HepG2 (cell line): ENCODE data around the gene PLA2G4F. TPM values are rescaled to one million over a fixed set of nuclear protein-coding genes. Genes with fewer than 3 reads are reported as not detected.

Experiments used
- ATF2 ChIP-seq: sonication (generic); formaldehyde crosslinking; IDR thresholded peaks from 2 replicates; pipeline ENCODE4 v1.4.0; 2020; ENCODE audit warnings: missing genetic modification reagents
- DNMT1 ChIP-seq: sonication (generic); formaldehyde crosslinking; IDR thresholded peaks from 2 replicates; pipeline ENCODE4 v1.5.1; 2020; ENCODE audit warnings: mild to moderate bottlenecking, missing genetic modification reagents
- GATAD2A ChIP-seq: IDR thresholded peaks from 2 replicates; pipeline ENCODE4 v1.6.1; 2016
- GLMP ChIP-seq: sonication (generic); formaldehyde crosslinking; IDR thresholded peaks from 2 replicates; pipeline ENCODE4 v1.9.0; 2021; ENCODE audit warnings: missing genetic modification reagents, mild to moderate bottlenecking, borderline replicate concordance
- HOMEZ ChIP-seq: IDR thresholded peaks from 2 replicates; pipeline ENCODE4 v1.6.1; 2016; ENCODE audit warnings: low read depth
- HOXD1 ChIP-seq: sonication (generic); formaldehyde crosslinking; IDR thresholded peaks from 2 replicates; pipeline ENCODE4 v1.5.0; 2020; ENCODE audit warnings: missing genetic modification reagents
- MATR3 ChIP-seq: sonication (generic); formaldehyde crosslinking; IDR thresholded peaks from 2 replicates; pipeline ENCODE4 v1.4.0; 2020; ENCODE audit warnings: missing genetic modification reagents
- MIER2 ChIP-seq: IDR thresholded peaks from 2 replicates; pipeline ENCODE4 v1.6.1; 2016; ENCODE audit warnings: missing biosample characterization, missing genetic modification reagents
- MXD3 ChIP-seq: IDR thresholded peaks from 2 replicates; pipeline ENCODE4 v1.6.1; 2016; ENCODE audit warnings: mild to moderate bottlenecking, missing biosample characterization, missing genetic modification reagents
- REXO4 ChIP-seq: sonication (generic); formaldehyde crosslinking; IDR thresholded peaks from 2 replicates; pipeline ENCODE4 v1.8.0; 2022; ENCODE audit warnings: missing genetic modification reagents, mild to moderate bottlenecking, borderline replicate concordance
- RFXANK ChIP-seq: IDR thresholded peaks from 2 replicates; pipeline ENCODE4 v1.6.1; 2016
- SETDB1 ChIP-seq: sonication (generic); formaldehyde crosslinking; IDR thresholded peaks from 2 replicates; pipeline ENCODE4 v1.5.1; 2020; ENCODE audit warnings: missing genetic modification reagents, mild to moderate bottlenecking, borderline replicate concordance
- SMARCC2 ChIP-seq: fragments of 450-650 bp; IDR thresholded peaks from 2 replicates; pipeline ENCODE4 v1.6.1; 2017; ENCODE audit warnings: antibody characterized with exemption, mild to moderate bottlenecking
- TAF15 ChIP-seq: fragments of 200-400 bp; formaldehyde crosslinking; IDR thresholded peaks from one replicate; pipeline ENCODE4 v1.6.1; 2018; ENCODE audit warnings: mild to moderate bottlenecking, low read depth, low read length; ENCODE audit not compliant: poor library complexity, severe bottlenecking
- THAP11 ChIP-seq: IDR thresholded peaks from 2 replicates; pipeline ENCODE4 v1.6.1; 2016; ENCODE audit warnings: missing biosample characterization, missing genetic modification reagents
- TOE1 ChIP-seq: sonication (generic); formaldehyde crosslinking; IDR thresholded peaks from 2 replicates; pipeline ENCODE4 v1.4.0; 2020; ENCODE audit warnings: mild to moderate bottlenecking, missing genetic modification reagents
- YEATS2 ChIP-seq: sonication (generic); formaldehyde crosslinking; IDR thresholded peaks from 2 replicates; pipeline ENCODE4 v1.4.0; 2020; ENCODE audit warnings: missing genetic modification reagents, borderline replicate concordance
- YEATS4 ChIP-seq: sonication (generic); formaldehyde crosslinking; IDR thresholded peaks from 2 replicates; pipeline ENCODE4 v1.4.0; 2020; ENCODE audit warnings: missing genetic modification reagents, borderline replicate concordance
- ZBTB10 ChIP-seq: sonication (generic); formaldehyde crosslinking; IDR thresholded peaks from 2 replicates; pipeline ENCODE4 v1.4.0; 2020; ENCODE audit warnings: missing genetic modification reagents, borderline replicate concordance
- ZBTB38 ChIP-seq: sonication (generic); formaldehyde crosslinking; IDR thresholded peaks from 2 replicates; pipeline ENCODE4 v1.5.1; 2020; ENCODE audit warnings: mild to moderate bottlenecking, missing genetic modification reagents
- ZBTB7B ChIP-seq: sonication (generic); formaldehyde crosslinking; IDR thresholded peaks from 2 replicates; pipeline ENCODE4 v1.4.0; 2020; ENCODE audit warnings: missing genetic modification reagents
- ZNF343 ChIP-seq: sonication (generic); formaldehyde crosslinking; IDR thresholded peaks from 2 replicates; pipeline ENCODE4 v1.4.0; 2020; ENCODE audit warnings: mild to moderate bottlenecking, missing genetic modification reagents
- ZNF362 ChIP-seq: sonication (generic); formaldehyde crosslinking; IDR thresholded peaks from 2 replicates; pipeline ENCODE4 v1.4.0; 2020; ENCODE audit warnings: missing genetic modification reagents, mild to moderate bottlenecking, borderline replicate concordance
- ZNF674 ChIP-seq: sonication (generic); formaldehyde crosslinking; IDR thresholded peaks from 2 replicates; pipeline ENCODE4 v1.5.0; 2020; ENCODE audit warnings: low read depth, mild to moderate bottlenecking, missing genetic modification reagents
- ZSCAN31 ChIP-seq: sonication (generic); formaldehyde crosslinking; IDR thresholded peaks from 2 replicates; pipeline ENCODE4 v1.5.0; 2020; ENCODE audit warnings: low read depth, mild to moderate bottlenecking, missing genetic modification reagents
- polyA plus RNA-seq, 8 experiments: library from polyadenylated mRNA; depleted of rRNA in 3 of 8; stranded (reverse) in 7 of 8; unstranded in 1 of 8; fragments of >200 nt; fragmentation: Illumina TruSeq in 4 of 8; extraction: Trizol in 4 of 8; gene quantifications; 2 replicates each; pipeline versions ENCODE4 v1.2.1 to v1.2.3, GENCODE V29; 2011 to 2016; ENCODE audit warnings: low read depth in 4 of 8, missing spikeins in 1 of 8, mixed read lengths in 1 of 8; ENCODE audit not compliant: insufficient read depth in 1 of 8
- total RNA-seq, 5 experiments: library from RNA; depleted of rRNA; stranded (reverse); fragments of >200 nt; fragmentation: Illumina TruSeq; extraction: Trizol; gene quantifications; 2 replicates each; pipeline ENCODE4 v1.2.3, GENCODE V29; 2016; ENCODE audit warnings: low read depth in 1 of 5

PLA2G4F gene
- total and polyA plus RNA-seq, 2 of the 13 experiments (the other 11 are each of a cell fraction or from before 2014, with no cell fraction given) = 0.07 TPM; not detected in 1

- TF ChIP-seq TAF15 = no peak
- no peak for TF ChIP-seq ZNF343 (CRISPR knock-in tag)
- no peak for TF ChIP-seq GLMP
- TF ChIP-seq ZNF674 (CRISPR knock-in tag) = no peak
- TF ChIP-seq HOXD1 (CRISPR knock-in tag) = no peak
- no peak for TF ChIP-seq DNMT1 (CRISPR knock-in tag)
- TF ChIP-seq YEATS2 (CRISPR knock-in tag) = peak; percentile 48; the same call in 1 of the 2 replicates
- TF ChIP-seq RFXANK (CRISPR knock-in tag) = no peak
- peak; percentile 70; the same call in 1 of the 2 replicates for TF ChIP-seq ZNF362 (CRISPR knock-in tag)
- peak; percentile 76 for TF ChIP-seq GATAD2A (CRISPR knock-in tag)
- no peak; the same call in 1 of the 2 replicates for TF ChIP-seq ATF2 (CRISPR knock-in tag)
- no peak for TF ChIP-seq MXD3 (CRISPR knock-in tag)
- TF ChIP-seq THAP11 (CRISPR knock-in tag) = peak; percentile 58
- TF ChIP-seq MIER2 = no peak
- TF ChIP-seq ZSCAN31 (CRISPR knock-in tag) = no peak
- TF ChIP-seq SETDB1 (CRISPR knock-in tag) = no peak
- no peak for TF ChIP-seq ZBTB7B (CRISPR knock-in tag)
- TF ChIP-seq REXO4 (CRISPR knock-in tag) = no peak
- no peak for TF ChIP-seq ZBTB10 (CRISPR knock-in tag)
- no peak for TF ChIP-seq MATR3 (CRISPR knock-in tag)
- peak; percentile 85 for TF ChIP-seq HOMEZ (CRISPR knock-in tag)
- peak; percentile 83 for TF ChIP-seq ZBTB38 (CRISPR knock-in tag)
- no peak for TF ChIP-seq YEATS4
- TF ChIP-seq SMARCC2 = no peak
- TF ChIP-seq TOE1 (CRISPR knock-in tag) = no peak
Measured at GRCh38 chr15:42194513-42194912, 38.1 kb upstream of the PLA2G4F start (continued).
